Testis (tissue), 3 donors: ENCODE data around the gene SIRT6. TPM values are rescaled to one million over a fixed set of nuclear protein-coding genes. Genes with fewer than 3 reads are reported as not detected.
"Not testable (repeated sequence)": the region's sequence is repeated elsewhere in the genome, so short reads cannot be mapped to it uniquely, and the experiment has no call there.

Experiments
- DNase-seq: peaks from one replicate; pipeline ENCODE4 v3.0.0-alpha.2; 2019
- H3K27ac ChIP-seq, 2 donors: fragments of 200-600 bp; sonication (generic); one replicate each; pipeline ENCODE4 v1.5.1; 2019
- H3K27me3 ChIP-seq: fragments of 200-600 bp; sonication (generic); one replicate; pipeline ENCODE4 v1.5.1; 2019
- H3K36me3 ChIP-seq: fragments of 200-600 bp; sonication (generic); one replicate; pipeline ENCODE4 v1.5.1; 2017; ENCODE audit warnings: low read depth; ENCODE audit errors: missing control alignments
- H3K4me1 ChIP-seq: fragments of 200-600 bp; sonication (generic); one replicate; pipeline ENCODE4 v1.5.1; 2019
- H3K4me3 ChIP-seq, 2 donors: fragments of 200-600 bp; sonication (generic); one replicate each; pipeline ENCODE4 v1.5.1; 2017 to 2019
- H3K9me3 ChIP-seq: fragments of 200-600 bp; sonication (generic); one replicate; pipeline ENCODE4 v1.5.1; 2017
- POLR2A ChIP-seq: fragments of 450-650 bp; IDR thresholded peaks from one replicate; pipeline ENCODE4 v1.6.1; 2017; ENCODE audit warnings: antibody characterized with exemption, mild to moderate bottlenecking, moderate library complexity
- WGBS, 2 donors: methylation state at CpG; one replicate each; pipeline ENCODE4 v1.1.5; 2018; 5-methylcytosine and 5-hydroxymethylcytosine counted together
- intact Hi-C: fragments of 100-400 bp; cut with DNase I; formaldehyde crosslinking; loops from one replicate; pipeline ENCODE4 v1.15.1; 2023; ENCODE audit warnings: low total_unique reads
- polyA plus RNA-seq: library from polyadenylated mRNA; stranded (reverse); fragments of 350-450 nt; fragmentation: Illumina TruSeq; extraction: RNeasy Lipid Tissue Mini Kit (QIAGEN cat#74804); gene quantifications from one replicate; pipeline ENCODE4 v1.2.3, GENCODE V29; 2014; ENCODE audit warnings: low read depth, low replicate concordance; ENCODE audit not compliant: insufficient read depth
- total RNA-seq, 2 donors: library from RNA; depleted of rRNA; stranded (reverse); fragments of >200 nt; gene quantifications; one replicate each; pipeline ENCODE4 v1.2.3, GENCODE V29; 2016
- TF ChIP-seq, protein P1 (sequence below), 3 experiments: fragments of 450-650 bp in 2 of 3; fragments of 200-600 bp in 1 of 3; sonication (generic) in 1 of 3; IDR thresholded peaks; one replicate each; pipeline ENCODE4 v1.5.1; 2016 to 2019; ENCODE audit warnings: antibody characterized with exemption in 3 of 3, mild to moderate bottlenecking in 2 of 3, moderate library complexity in 1 of 3

SIRT6 gene
- total and polyA plus RNA-seq, 3 donors from 2014 or later = 14.7 to 29.2 (median 22.0) TPM

DNA sequence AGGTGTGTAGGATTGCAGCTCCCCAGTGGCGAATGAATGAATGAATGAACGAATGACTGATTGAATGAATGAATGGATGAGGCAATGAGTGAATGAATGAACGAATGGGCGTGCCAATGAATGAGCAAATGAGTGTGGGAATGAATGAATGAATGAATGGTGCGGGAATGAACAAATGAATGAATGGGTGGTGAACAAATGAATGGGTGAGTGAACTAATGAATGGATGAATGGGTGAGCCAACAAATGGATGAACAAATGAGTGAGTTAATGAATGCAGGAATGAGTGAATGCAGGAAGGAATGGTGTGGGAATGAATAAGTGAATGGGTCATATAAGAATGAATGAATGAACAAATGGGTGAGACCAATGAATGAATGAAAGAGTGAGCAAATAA, 14.9 kb upstream of the SIRT6 start:
- intact Hi-C loops = no loop called here
- Histone ChIP-seq H3K9me3 (no peaks in the 10 kb centered on the region), H3K27me3 (no peaks in the 10 kb centered on the region), H3K4me3 (no peak overlapping the region), H3K27ac (no peak overlapping the region), H3K4me1 (no peaks in the 10 kb centered on the region), H3K36me3 (no peaks in the 10 kb centered on the region)
- TF ChIP-seq POLR2A = no peak
- TF ChIP-seq, protein P1, sequence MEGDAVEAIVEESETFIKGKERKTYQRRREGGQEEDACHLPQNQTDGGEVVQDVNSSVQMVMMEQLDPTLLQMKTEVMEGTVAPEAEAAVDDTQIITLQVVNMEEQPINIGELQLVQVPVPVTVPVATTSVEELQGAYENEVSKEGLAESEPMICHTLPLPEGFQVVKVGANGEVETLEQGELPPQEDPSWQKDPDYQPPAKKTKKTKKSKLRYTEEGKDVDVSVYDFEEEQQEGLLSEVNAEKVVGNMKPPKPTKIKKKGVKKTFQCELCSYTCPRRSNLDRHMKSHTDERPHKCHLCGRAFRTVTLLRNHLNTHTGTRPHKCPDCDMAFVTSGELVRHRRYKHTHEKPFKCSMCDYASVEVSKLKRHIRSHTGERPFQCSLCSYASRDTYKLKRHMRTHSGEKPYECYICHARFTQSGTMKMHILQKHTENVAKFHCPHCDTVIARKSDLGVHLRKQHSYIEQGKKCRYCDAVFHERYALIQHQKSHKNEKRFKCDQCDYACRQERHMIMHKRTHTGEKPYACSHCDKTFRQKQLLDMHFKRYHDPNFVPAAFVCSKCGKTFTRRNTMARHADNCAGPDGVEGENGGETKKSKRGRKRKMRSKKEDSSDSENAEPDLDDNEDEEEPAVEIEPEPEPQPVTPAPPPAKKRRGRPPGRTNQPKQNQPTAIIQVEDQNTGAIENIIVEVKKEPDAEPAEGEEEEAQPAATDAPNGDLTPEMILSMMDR (IDR thresholded peaks at IDR 0.05) = no peak
- WGBS, 2 donors = 64 to 73% methylated on average over 5 of the region's 5 CpGs
- DNase-seq = no peak

DNA sequence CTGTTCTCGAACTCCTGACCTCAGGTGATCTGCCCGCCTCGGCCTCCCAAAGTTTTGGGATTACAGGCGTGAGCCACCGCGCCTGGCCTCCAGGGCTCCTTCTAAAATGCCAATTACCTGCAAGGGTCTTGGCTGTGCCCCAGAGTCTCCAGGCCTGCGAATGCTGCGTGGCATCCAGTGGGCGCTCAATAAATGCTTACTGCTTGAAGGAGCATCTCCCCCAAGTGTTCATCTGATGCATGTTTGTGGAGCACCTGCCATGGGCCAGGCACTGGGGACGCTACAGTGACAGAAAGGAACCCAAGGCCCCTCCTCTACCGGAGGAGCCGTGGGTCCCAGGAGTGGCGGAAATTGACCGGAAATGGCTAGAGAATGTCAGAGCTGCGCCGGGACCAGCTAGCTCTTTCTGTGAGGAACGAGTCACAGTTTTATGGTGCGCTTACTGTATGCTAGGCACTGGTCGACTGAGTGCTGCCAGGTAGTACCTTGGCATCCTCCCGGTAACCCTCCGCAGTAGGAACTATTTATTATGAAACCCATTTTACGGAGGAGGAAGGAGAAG, 14.3 kb upstream of the SIRT6 start:
- 55 to 79% methylated on average over 21 to 22 of the region's 22 CpGs for WGBS, 2 donors

DNA sequence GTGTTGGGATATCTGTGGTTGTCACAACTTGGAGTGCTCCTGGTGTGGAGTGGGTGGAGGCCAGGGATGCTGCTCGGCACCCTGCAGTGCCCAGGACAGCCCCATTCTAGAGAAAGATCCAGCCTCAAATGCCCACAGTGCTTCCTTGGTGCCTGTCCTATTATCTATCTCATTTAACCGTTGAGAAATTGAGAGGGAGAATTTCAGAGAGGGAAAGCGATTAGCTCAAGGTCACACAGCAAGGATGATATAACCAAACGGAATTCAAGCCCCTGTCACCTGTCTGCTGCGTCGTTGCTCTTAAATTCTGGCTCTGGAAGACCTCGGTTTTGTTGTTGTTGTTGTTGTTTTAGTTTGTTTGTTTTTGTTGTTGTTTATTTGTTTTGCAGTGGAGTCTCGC, 13.6 kb upstream of the SIRT6 start:
- Histone ChIP-seq H3K36me3 (no peaks in the 10 kb centered on the region), H3K9me3 (no peaks in the 10 kb centered on the region), H3K4me3 (no peak overlapping the region), H3K27ac (no peak overlapping the region), H3K4me1 (no peaks in the 10 kb centered on the region), H3K27me3 (no peaks in the 10 kb centered on the region)
- 65 to 66% methylated on average over 8 of the region's 8 CpGs for WGBS, 2 donors
- TF ChIP-seq, protein P1 (IDR thresholded peaks at IDR 0.05) = no peak
- no peak for TF ChIP-seq POLR2A
- intact Hi-C loops = no loop called here
- DNase-seq = no peak

More for the DNA sequence above, 14.3 kb upstream of the SIRT6 start:
- intact Hi-C loops = no loop called here
- Histone ChIP-seq H3K4me3 (no peak overlapping the region), H3K27me3 (no peaks in the 10 kb centered on the region), H3K36me3 (no peaks in the 10 kb centered on the region), H3K9me3 (no peaks in the 10 kb centered on the region), H3K27ac (no peak overlapping the region), H3K4me1 (no peaks in the 10 kb centered on the region)
- no peak for DNase-seq
- TF ChIP-seq, protein P1 (IDR thresholded peaks at IDR 0.05) = no peak
- TF ChIP-seq POLR2A = no peak

DNA sequence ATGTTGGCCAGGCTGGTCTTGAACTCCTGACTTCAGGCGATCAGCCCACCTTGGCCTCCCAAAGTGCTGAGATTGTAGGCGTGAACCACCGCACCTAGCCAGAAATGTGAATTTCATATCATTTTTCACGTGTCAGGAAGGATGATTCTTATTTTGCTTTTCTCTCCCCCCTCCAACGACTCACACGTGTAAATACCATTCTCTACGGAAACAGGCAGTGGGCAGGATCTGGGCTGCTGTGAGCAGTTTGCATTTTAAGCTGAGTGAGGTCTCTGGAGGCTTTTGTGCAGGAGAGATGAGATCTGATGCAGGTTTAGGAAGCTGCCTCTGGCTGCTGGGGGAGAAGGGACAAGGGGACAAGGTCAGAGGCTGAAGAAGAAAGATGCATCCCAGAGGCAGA, 12.0 kb upstream of the SIRT6 start:
- Histone ChIP-seq H3K4me3 (no peak overlapping the region), H3K36me3 (no peaks in the 10 kb centered on the region), H3K27me3 (no peaks in the 10 kb centered on the region), H3K9me3 (no peaks in the 10 kb centered on the region), H3K27ac (no peak overlapping the region), H3K4me1 (no peaks in the 10 kb centered on the region)
- TF ChIP-seq, protein P1 (IDR thresholded peaks at IDR 0.05) = no peak
- no peak for TF ChIP-seq POLR2A
- DNase-seq = no peak
- 58 to 66% methylated on average over 7 of the region's 7 CpGs for WGBS, 2 donors
- intact Hi-C loops = no loop called here

DNA sequence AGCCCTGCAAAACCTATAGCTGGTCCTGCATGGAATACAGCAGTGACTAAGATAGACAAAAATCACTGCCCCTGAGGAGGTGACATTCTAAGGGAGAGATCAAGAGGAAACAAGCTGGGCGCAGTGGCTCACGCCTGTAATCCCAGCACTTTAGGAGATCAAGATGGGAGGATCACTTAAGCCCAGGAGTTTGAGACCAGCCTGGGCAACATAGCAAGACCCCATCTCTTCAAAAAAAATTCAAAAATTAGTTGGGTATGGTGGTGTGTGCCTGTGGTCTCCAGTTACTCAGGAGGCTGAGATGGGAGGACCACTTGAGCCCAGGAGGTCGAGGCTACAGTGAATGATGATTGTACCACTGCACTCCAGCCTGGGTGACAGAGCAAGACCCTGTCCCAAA, 10.2 kb upstream of the SIRT6 start:
- H3K36me3 ChIP-seq, intact Hi-C loops, H3K9me3 ChIP-seq, H3K27ac ChIP-seq, H3K4me3 ChIP-seq, H3K4me1 ChIP-seq, H3K27me3 ChIP-seq, DNase-seq: not testable (repeated sequence)
- 86 to 92% methylated on average over 3 of the region's 3 CpGs for WGBS, 2 donors
